ENCODE measurements around the gene KIRREL2.

- TF ChIP-seq EZH2 (IDR thresholded peaks at IDR 0.05; ENCODE audit: low read length, unreplicated experiment) (no peak), CTCF (conservative IDR thresholded peaks at IDR 0.05; ENCODE audit: low read depth, low read length) (no peak)
Measured at GRCh38 chr19:35812220-35813042, 44.3 kb upstream of the KIRREL2 start, which contains the start of gene PRODH2.

Data from PC-3 (cell line).